HG02973 (cell line): ENCODE data around the gene TRIM38.
A peak's percentile ranks its signal among the peaks of the same experiment; 100 is the strongest.
"Not testable (repeated sequence)": the region's sequence is repeated elsewhere in the genome, so short reads cannot be mapped to it uniquely, and the experiment has no call there.

Experiments used
- ATAC-seq: cut with Tn5 transposase; IDR thresholded peaks from one replicate; pipeline ENCODE4 v1.9.1; 2021; ENCODE audit warnings: moderate library complexity; ENCODE audit not compliant: unreplicated experiment

TRIM38 gene

GRCh38 chr6:25966711-25967110 is 4.1 kb downstream of the TRIM38 start:
- no peak for ATAC-seq

GRCh38 chr6:25968769-25969168 is 6.2 kb downstream of the TRIM38 start:
- ATAC-seq, result no peak

GRCh38 chr6:25971187-25971821 is 8.7 kb downstream of the TRIM38 start:
- no peak for ATAC-seq

- ATAC-seq, result no peak
These were observed 9.5 kb downstream of the TRIM38 start for GRCh38 chr6:25972128-25972527.

- ATAC-seq, result no peak
These were observed 10.3 kb downstream of the TRIM38 start for GRCh38 chr6:25972902-25973301.

GRCh38 chr6:25973923-25974555 is 11.4 kb downstream of the TRIM38 start:
- ATAC-seq, result no peak

GRCh38 chr6:25975923-25976560 is 13.4 kb downstream of the TRIM38 start:
- no peak for ATAC-seq

- no peak for ATAC-seq
These were observed 18.3 kb downstream of the TRIM38 start for GRCh38 chr6:25980935-25981334.

GRCh38 chr6:25981568-25982263 is 19.1 kb downstream of the TRIM38 start:
- no peak for ATAC-seq

- ATAC-seq, result no peak
These were observed 21.7 kb downstream of the TRIM38 start for GRCh38 chr6:25984265-25984664.

- ATAC-seq, result no peak
These were observed 25.2 kb downstream of the TRIM38 start for GRCh38 chr6:25987845-25988244.

- no peak for ATAC-seq
These were observed 27.7 kb downstream of the TRIM38 start for GRCh38 chr6:25990172-25990873.

- peak; percentile 45 for ATAC-seq
These were observed 29.3 kb downstream of the TRIM38 start for GRCh38 chr6:25991785-25992412.

- ATAC-seq, result peak; percentile 78
These were observed 30.1 kb downstream of the TRIM38 start for GRCh38 chr6:25992413-25993340.

- ATAC-seq, result not testable (repeated sequence)
These were observed 30.7 kb downstream of the TRIM38 start for GRCh38 chr6:25993341-25993684.

GRCh38 chr6:25995507-25995906 is 32.9 kb downstream of the TRIM38 start:
- ATAC-seq, result no peak

- no peak for ATAC-seq
These were observed 35.3 kb downstream of the TRIM38 start for GRCh38 chr6:25997921-25998320.

- ATAC-seq, result no peak
These were observed 35.8 kb downstream of the TRIM38 start for GRCh38 chr6:25998379-25998778.

GRCh38 chr6:25999225-25999624 is 36.6 kb downstream of the TRIM38 start:
- ATAC-seq, result not testable (repeated sequence)
